Neural cell (in vitro differentiated cells): ENCODE measurements around the gene PKP1. TPM values are rescaled to one million over a fixed set of nuclear protein-coding genes. Genes with fewer than 3 reads are reported as not detected.

Source experiments
- H2AFZ ChIP-seq: fragments of 200-600, 300-800 bp; sonication (generic), shearing (Covaris generic); 2 replicates; pipeline ENCODE4 v1.6.0; 2014; ENCODE audit warnings: low read depth, mild to moderate bottlenecking, antibody characterized with exemption, low read length, moderate library complexity
- H3F3A ChIP-seq: fragments of 200-600 bp; shearing (Covaris generic); 2 replicates; pipeline ENCODE4 v1.6.1; 2016; ENCODE audit warnings: mild to moderate bottlenecking, moderate library complexity, mixed read lengths, antibody characterized with exemption, low read length; ENCODE audit not compliant: insufficient read depth, poor library complexity, severe bottlenecking
- H3K27ac ChIP-seq: fragments of 200-600, 300-800 bp; sonication (generic), shearing (Covaris generic); 2 replicates; pipeline ENCODE4 v1.5.1; 2014; ENCODE audit warnings: mild to moderate bottlenecking, low read length, moderate library complexity
- H3K27me3 ChIP-seq: fragments of 300-800, 200-600 bp; sonication (generic), shearing (Covaris generic); 2 replicates; pipeline ENCODE4 v1.6.0; 2014; ENCODE audit warnings: mild to moderate bottlenecking, low read depth, low read length, moderate library complexity; ENCODE audit not compliant: insufficient read depth
- H3K36me3 ChIP-seq: fragments of 300-800, 200-600 bp; sonication (generic), shearing (Covaris generic); 2 replicates; pipeline ENCODE4 v1.5.1; 2014; ENCODE audit warnings: mild to moderate bottlenecking, antibody characterized with exemption, low read length, moderate library complexity; ENCODE audit not compliant: insufficient read depth
- H3K4me2 ChIP-seq: fragments of 300-800, 200-600 bp; sonication (generic), shearing (Covaris generic); 2 replicates; pipeline ENCODE4 v1.6.0; 2014; ENCODE audit warnings: mild to moderate bottlenecking, low read length
- H3K4me3 ChIP-seq: fragments of 300-800, 200-600 bp; sonication (generic), shearing (Covaris generic); 2 replicates; pipeline ENCODE4 v1.5.1; 2014; ENCODE audit warnings: mild to moderate bottlenecking, low read length, moderate library complexity
- H3K79me2 ChIP-seq: fragments of 200-600 bp; shearing (Covaris generic); replicated peaks from 2 replicates; pipeline ENCODE4 v1.6.0; 2014; ENCODE audit warnings: mild to moderate bottlenecking, low read length, moderate library complexity; ENCODE audit not compliant: insufficient read depth
- H3K9ac ChIP-seq: fragments of 300-800, 200-600 bp; sonication (generic), shearing (Covaris generic); 2 replicates; pipeline ENCODE4 v1.6.1; 2016; ENCODE audit warnings: mild to moderate bottlenecking, low read length, mixed read lengths
- H3K9me2 ChIP-seq: fragments of 200-600 bp; shearing (Covaris generic); 2 replicates; pipeline ENCODE4 v1.6.1; 2016; ENCODE audit warnings: mild to moderate bottlenecking, low read length, mixed read lengths; ENCODE audit not compliant: insufficient read depth
- H3K9me3 ChIP-seq: fragments of 200-600, 300-800 bp; sonication (generic), shearing (Covaris generic); 2 replicates; pipeline ENCODE4 v1.6.1; 2016; ENCODE audit warnings: mild to moderate bottlenecking, mixed run types, low read length, moderate library complexity, mixed read lengths
- H4K20me1 ChIP-seq: fragments of 200-600 bp; shearing (Covaris generic); 2 replicates; pipeline ENCODE4 v1.6.1; 2016; ENCODE audit warnings: mild to moderate bottlenecking, mixed run types; ENCODE audit not compliant: insufficient read depth
- EP300 ChIP-seq: fragments of 450-650 bp; conservative IDR thresholded peaks from 2 replicates; pipeline ENCODE4 v1.6.1; 2014; ENCODE audit warnings: antibody characterized with exemption, mild to moderate bottlenecking, moderate library complexity; ENCODE audit not compliant: poor library complexity, severe bottlenecking
- EZH2 ChIP-seq: fragments of 200-600, 300-800 bp; shearing (Covaris generic), sonication (generic); IDR thresholded peaks from 2 replicates; pipeline ENCODE4 v1.6.1; 2014; ENCODE audit warnings: antibody characterized with exemption, low read length, borderline replicate concordance, mild to moderate bottlenecking; ENCODE audit not compliant: insufficient read depth, poor library complexity, severe bottlenecking
- MXI1 ChIP-seq: fragments of 450-650 bp; conservative IDR thresholded peaks from 2 replicates; pipeline ENCODE4 v1.6.1; 2014; ENCODE audit warnings: antibody characterized with exemption, mild to moderate bottlenecking; ENCODE audit not compliant: poor library complexity, severe bottlenecking
- POLR2AphosphoS5 ChIP-seq: IDR thresholded peaks from 2 replicates; pipeline ENCODE4 v1.6.1; 2012
- RAD21 ChIP-seq: fragments of 450-650 bp; conservative IDR thresholded peaks from 2 replicates; pipeline ENCODE4 v1.6.1; 2014; ENCODE audit warnings: antibody characterized with exemption, mild to moderate bottlenecking, moderate library complexity
- REST ChIP-seq: IDR thresholded peaks from 2 replicates; pipeline ENCODE4 v1.6.1; 2012; ENCODE audit warnings: borderline replicate concordance
- SMC3 ChIP-seq: fragments of 450-650 bp; conservative IDR thresholded peaks from 2 replicates; pipeline ENCODE4 v1.6.1; 2014; ENCODE audit warnings: antibody characterized with exemption, mild to moderate bottlenecking, moderate library complexity; ENCODE audit not compliant: poor library complexity
- TAF1 ChIP-seq: IDR thresholded peaks from 2 replicates; pipeline ENCODE4 v1.6.1; 2012; ENCODE audit warnings: low read depth
- polyA plus RNA-seq: library from polyadenylated mRNA; depleted of rRNA; stranded (reverse); fragments of >200 nt; gene quantifications from 2 replicates; pipeline ENCODE4 v1.2.3, GENCODE V29; 2014
- TF ChIP-seq, protein P1 (sequence below): fragments of 450-650 bp; IDR thresholded peaks from 2 replicates; pipeline ENCODE4 v1.5.1; 2014; ENCODE audit warnings: antibody characterized with exemption, mild to moderate bottlenecking, moderate library complexity; ENCODE audit not compliant: poor library complexity, severe bottlenecking

The PKP1 gene
- polyA plus RNA-seq, 1 donor from 2014 or later: not detected

- H3K4me3 ChIP-seq: no peak overlapping the region
- no peaks in the 10 kb centered on the region for H3K9me2 ChIP-seq
- no peaks in the 10 kb centered on the region for H3K9me3 ChIP-seq
- no peak overlapping the region for H3K9ac ChIP-seq
- no peak overlapping the region for H3K4me2 ChIP-seq
- H3K36me3 ChIP-seq: no peaks in the 10 kb centered on the region
- no peaks in the 10 kb centered on the region for H3K79me2 ChIP-seq
- H4K20me1 ChIP-seq: no peaks in the 10 kb centered on the region
- no peak overlapping the region for H3K27ac ChIP-seq
- no peak overlapping the region for H2AFZ ChIP-seq
- no peak for TF ChIP-seq SMC3
- no peak for TF ChIP-seq MXI1
- TF ChIP-seq REST: no peak
- TF ChIP-seq EZH2: no peak
- TF ChIP-seq RAD21: no peak
- no peak for TF ChIP-seq EP300
- TF ChIP-seq, protein P1, sequence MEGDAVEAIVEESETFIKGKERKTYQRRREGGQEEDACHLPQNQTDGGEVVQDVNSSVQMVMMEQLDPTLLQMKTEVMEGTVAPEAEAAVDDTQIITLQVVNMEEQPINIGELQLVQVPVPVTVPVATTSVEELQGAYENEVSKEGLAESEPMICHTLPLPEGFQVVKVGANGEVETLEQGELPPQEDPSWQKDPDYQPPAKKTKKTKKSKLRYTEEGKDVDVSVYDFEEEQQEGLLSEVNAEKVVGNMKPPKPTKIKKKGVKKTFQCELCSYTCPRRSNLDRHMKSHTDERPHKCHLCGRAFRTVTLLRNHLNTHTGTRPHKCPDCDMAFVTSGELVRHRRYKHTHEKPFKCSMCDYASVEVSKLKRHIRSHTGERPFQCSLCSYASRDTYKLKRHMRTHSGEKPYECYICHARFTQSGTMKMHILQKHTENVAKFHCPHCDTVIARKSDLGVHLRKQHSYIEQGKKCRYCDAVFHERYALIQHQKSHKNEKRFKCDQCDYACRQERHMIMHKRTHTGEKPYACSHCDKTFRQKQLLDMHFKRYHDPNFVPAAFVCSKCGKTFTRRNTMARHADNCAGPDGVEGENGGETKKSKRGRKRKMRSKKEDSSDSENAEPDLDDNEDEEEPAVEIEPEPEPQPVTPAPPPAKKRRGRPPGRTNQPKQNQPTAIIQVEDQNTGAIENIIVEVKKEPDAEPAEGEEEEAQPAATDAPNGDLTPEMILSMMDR: no peak
- TF ChIP-seq TAF1: no peak
- no peak for TF ChIP-seq POLR2AphosphoS5
- H3F3A ChIP-seq: no peaks in the 10 kb centered on the region
- no peaks in the 10 kb centered on the region for H3K27me3 ChIP-seq
These were observed 38.2 kb upstream of the PKP1 start for GRCh38 chr1:201245082-201245481.

GRCh38 chr1:201248721-201249559 is 34.4 kb upstream of the PKP1 start:
- Histone ChIP-seq H3K9me2 (no peaks in the 10 kb centered on the region), H3K79me2 (no peaks in the 10 kb centered on the region), H3K4me3 (no peak overlapping the region), H3K27me3 (no peaks in the 10 kb centered on the region), H2AFZ (no peak overlapping the region), H3K36me3 (no peaks in the 10 kb centered on the region), H3F3A (no peaks in the 10 kb centered on the region), H3K9ac (no peak overlapping the region), H3K27ac (no peak overlapping the region), H3K9me3 (no peaks in the 10 kb centered on the region), H3K4me2 (no peak overlapping the region), H4K20me1 (no peaks in the 10 kb centered on the region)
- TF ChIP-seq MXI1 (no peak), EP300 (no peak), RAD21 (no peak), SMC3 (no peak), REST (no peak), POLR2AphosphoS5 (no peak), EZH2 (no peak), TAF1 (no peak)
- TF ChIP-seq, protein P1: no peak
